GM19099 (cell line): ENCODE data around the gene RPL3.

Experiments
- POLR2A ChIP-seq: IDR thresholded peaks from 3 replicates; pipeline ENCODE4 v1.6.1; 2011; ENCODE audit warnings: low read depth; ENCODE audit not compliant: insufficient read length; ENCODE audit errors: extremely low read depth

The RPL3 gene

GRCh38 chr22:39353346-39353745, 33.9 kb upstream of the RPL3 start:
- no peak for TF ChIP-seq POLR2A

DNA sequence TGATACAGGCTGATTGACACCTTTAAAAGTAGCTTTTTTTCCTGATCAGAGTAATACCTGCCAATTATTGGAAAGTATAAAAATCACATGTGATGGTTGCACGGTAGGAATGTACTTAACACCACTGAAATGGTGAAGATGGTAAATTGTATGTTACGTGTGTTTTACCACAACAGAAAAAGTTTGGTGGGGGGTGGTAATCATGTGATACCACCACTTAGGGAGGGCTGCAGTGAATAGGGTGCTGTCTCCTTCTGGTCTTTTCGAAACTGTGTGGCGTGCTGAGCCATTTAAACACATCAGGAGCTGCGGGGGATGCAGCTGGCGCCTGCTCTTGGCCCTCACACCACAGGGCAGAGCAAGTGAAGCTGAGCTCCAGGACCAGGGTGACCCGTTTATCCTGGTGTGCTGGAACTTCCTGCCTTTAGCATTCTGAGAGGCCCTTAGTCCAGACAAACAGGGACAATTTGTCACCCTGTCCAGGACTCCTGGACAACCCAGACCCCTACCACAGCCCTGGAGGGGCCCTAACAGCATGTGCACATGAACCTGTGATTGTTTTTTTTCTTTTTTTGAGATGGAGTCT, 33.0 kb upstream of the RPL3 start:
- TF ChIP-seq POLR2A, result no peak

GRCh38 chr22:39351689-39352214, 32.3 kb upstream of the RPL3 start:
- no peak for TF ChIP-seq POLR2A

DNA sequence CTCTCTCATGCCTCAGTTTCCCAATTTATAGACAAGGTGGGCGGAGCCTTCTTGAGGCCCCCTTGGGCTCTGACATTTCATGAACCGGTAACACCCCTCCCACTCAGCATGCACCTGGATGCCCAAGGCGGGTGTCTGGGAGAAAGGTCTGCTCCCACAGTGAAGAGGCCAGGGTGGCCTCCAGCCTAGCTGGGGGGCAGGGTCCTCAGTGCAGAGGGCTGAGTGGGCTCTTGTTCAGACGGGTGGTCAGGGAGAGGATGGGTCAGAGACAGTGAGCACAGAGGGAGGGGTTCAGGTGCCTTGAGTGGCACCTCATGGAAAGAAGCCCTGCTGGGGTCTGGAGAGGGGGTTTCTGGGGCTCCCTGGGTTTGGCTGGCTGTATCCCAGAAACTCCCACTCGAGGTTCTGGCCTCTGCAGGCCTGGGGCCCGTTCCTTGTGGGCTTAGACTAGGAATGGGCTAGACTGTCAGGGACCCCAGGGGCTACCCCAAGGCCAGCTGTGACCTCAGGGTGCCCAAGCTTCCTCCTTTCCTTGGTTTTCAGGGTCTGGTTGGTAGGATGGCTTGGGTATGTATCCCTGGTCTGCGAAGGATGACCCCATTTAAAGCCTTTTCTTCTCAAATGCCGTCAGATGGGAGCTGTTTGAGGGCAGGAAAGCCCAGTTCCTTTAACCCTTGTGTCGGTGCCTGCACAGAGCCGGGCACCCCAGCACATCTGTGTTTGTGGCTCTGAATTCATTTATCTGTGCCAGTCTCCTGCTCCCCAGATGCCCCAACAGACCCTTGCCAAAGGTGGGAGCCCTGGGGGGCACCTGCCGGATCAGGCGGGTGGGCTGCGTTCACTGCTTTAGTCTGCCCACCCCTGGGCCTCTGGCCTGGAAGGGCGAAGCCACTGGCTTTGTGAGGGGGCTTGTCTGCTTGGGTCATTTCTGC, 31.6 kb upstream of the RPL3 start:
- no peak for TF ChIP-seq POLR2A

DNA sequence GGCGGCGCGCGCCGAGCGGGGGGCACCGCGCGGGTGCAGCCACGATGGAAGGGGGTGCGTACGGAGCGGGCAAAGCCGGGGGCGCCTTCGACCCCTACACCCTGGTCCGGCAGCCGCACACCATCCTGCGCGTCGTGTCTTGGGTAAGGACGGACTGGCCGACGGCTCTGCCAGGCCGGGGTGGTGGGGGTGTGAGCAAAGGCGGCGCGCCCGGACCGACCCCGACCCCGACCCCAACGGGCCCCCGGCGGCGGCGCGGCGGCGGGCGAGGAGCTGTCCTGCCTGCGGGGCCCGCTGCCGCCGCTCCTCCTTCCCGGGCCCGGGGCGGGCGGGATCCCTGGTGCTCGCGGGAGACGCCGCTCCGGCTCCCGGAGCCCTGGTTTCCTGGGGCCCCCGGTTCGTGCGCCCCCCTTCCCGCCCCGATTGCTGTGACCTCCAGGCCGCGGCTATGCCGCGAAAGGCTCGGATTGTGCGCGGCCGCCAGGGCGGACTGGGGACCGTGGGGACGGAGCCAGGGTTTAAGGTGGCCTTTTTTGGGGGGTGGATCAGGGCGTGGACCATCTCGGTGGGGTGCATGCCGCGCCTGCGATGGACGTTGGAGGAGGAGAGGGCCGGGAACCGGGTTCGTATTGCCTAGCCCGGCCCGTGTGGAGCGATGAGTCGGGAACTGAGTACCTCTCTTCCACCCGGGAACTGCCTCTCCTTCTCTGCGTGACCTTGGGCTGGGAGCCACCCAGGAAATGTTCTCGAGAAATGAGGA, 30.7 kb upstream of the RPL3 start, which contains the start of gene SYNGR1:
Gene SYNGR1 (plus strand): TSS at position 25 of the 760 bp plus-strand sequence. CDS start 20 bp downstream, at position 45.
- TF ChIP-seq POLR2A, result no peak

- TF ChIP-seq POLR2A, result no peak
Observed at GRCh38 chr22:39349506-39349966, 30.1 kb upstream of the RPL3 start.

DNA sequence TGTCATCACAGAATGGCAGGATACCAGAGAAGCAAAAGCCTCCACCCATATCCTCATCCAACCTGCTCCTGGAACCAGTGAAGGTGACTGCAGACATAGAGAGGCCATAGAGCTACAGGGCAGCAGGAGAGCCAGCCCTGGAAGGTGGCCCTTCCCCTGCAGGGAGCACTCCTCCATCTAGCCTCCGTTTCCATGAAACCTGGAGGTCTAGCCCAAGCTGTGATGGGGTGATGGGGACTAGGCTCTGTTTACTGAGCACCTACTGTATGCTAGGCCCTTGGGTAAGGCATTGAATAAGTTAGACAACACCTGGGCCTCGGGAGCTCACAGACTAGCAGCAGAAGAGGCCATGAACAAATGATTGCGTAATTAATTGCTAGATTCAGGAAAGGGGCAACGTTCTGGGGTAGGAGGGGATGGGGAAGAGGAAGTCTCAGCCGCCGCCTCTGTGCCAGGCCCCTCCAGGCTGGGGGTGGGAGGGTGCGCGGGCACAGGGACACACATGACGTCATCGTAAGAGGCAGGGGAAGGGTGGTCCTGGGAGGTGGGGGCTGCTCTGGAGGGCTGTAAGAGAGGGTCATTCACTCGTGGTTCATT, 29.6 kb upstream of the RPL3 start:
- no peak for TF ChIP-seq POLR2A

- no peak for TF ChIP-seq POLR2A
Observed at GRCh38 chr22:39345231-39345630, 25.8 kb upstream of the RPL3 start.

GRCh38 chr22:39344046-39344390, 24.6 kb upstream of the RPL3 start:
- TF ChIP-seq POLR2A, result no peak

GRCh38 chr22:39343259-39344045, 24.0 kb upstream of the RPL3 start:
- TF ChIP-seq POLR2A, result no peak

GRCh38 chr22:39341179-39341578, 21.8 kb upstream of the RPL3 start:
- no peak for TF ChIP-seq POLR2A

GRCh38 chr22:39336411-39336810, 17.0 kb upstream of the RPL3 start:
- no peak for TF ChIP-seq POLR2A

DNA sequence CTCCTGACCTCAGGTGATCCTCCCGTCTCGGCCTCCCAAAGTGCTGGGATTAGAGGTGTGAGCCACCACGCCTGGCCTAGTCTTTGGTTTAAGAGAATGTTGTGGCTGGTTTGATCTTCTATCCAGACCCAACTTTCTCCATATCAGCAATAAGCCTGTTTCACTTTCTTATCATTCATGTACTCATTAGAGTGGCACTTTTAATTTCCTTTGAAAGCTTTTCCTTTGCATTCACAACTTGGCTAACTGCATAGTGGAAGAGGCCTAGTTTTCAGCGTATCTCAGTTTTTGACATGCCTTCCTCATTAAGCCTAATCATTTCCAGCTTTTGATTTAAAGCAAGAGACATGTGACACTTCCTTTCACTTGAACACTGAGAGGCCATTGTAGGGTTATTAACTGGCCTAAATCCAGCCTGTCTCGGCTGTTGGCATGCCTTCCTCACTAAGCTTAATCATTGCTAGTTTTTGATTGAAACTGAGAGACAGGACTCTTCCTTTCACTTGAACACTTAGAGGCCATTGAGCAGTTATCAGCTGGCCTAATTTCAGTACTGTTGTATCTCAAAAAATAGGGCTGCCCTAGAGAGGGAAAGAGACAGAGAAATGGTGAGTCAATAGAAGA, 13.1 kb upstream of the RPL3 start:
- TF ChIP-seq POLR2A, result no peak
